LNCaP clone FGC (cell line): ENCODE data around the gene SFT2D3.

ENCODE experiments used
- DNase-seq: peaks from one replicate; pipeline ENCODE4 v3.0.0-alpha.2; 2011; ENCODE audit warnings: low read depth
- H3K4me3 ChIP-seq: 2 replicates; pipeline ENCODE4 v1.5.1; 2011; ENCODE audit warnings: mild to moderate bottlenecking, low read depth, low read length, control low read depth
- CTCF ChIP-seq: IDR thresholded peaks from 2 replicates; pipeline ENCODE4 v1.5.1; 2012; ENCODE audit warnings: mild to moderate bottlenecking; ENCODE audit not compliant: control insufficient read depth, insufficient read depth; ENCODE audit errors: extremely low read depth

The SFT2D3 gene

GRCh38 chr2:127655209-127656073 is 45.9 kb upstream of the SFT2D3 start:
- H3K4me3 ChIP-seq: no peak overlapping the region
- DNase-seq: no peak
- no peak for TF ChIP-seq CTCF

- TF ChIP-seq CTCF: no peak
- H3K4me3 ChIP-seq: no peak overlapping the region
- DNase-seq: no peak
These were observed 44.6 kb upstream of the SFT2D3 start for GRCh38 chr2:127656569-127657231.

GRCh38 chr2:127657232-127657595 is 44.1 kb upstream of the SFT2D3 start:
- no peak overlapping the region for H3K4me3 ChIP-seq
- DNase-seq: no peak
- TF ChIP-seq CTCF: no peak

GRCh38 chr2:127658146-127658545 is 43.2 kb upstream of the SFT2D3 start:
- DNase-seq: no peak
- no peak overlapping the region for H3K4me3 ChIP-seq
- TF ChIP-seq CTCF: no peak

GRCh38 chr2:127658641-127659407 is 42.5 kb upstream of the SFT2D3 start:
- no peak for DNase-seq
- no peak overlapping the region for H3K4me3 ChIP-seq
- no peak for TF ChIP-seq CTCF

GRCh38 chr2:127659408-127660290 is 41.6 kb upstream of the SFT2D3 start:
- no peak overlapping the region for H3K4me3 ChIP-seq
- DNase-seq: no peak
- TF ChIP-seq CTCF: no peak
